ENCODE measurements around the gene SLC35A1. TPM values are rescaled to one million over a fixed set of nuclear protein-coding genes. Genes with fewer than 3 reads are reported as not detected.

Gene SLC35A1
- total and polyA plus RNA-seq, 2 of the 4 experiments (the other 2 are of a cell fraction), result 9.7 to 12.4 TPM

DNA sequence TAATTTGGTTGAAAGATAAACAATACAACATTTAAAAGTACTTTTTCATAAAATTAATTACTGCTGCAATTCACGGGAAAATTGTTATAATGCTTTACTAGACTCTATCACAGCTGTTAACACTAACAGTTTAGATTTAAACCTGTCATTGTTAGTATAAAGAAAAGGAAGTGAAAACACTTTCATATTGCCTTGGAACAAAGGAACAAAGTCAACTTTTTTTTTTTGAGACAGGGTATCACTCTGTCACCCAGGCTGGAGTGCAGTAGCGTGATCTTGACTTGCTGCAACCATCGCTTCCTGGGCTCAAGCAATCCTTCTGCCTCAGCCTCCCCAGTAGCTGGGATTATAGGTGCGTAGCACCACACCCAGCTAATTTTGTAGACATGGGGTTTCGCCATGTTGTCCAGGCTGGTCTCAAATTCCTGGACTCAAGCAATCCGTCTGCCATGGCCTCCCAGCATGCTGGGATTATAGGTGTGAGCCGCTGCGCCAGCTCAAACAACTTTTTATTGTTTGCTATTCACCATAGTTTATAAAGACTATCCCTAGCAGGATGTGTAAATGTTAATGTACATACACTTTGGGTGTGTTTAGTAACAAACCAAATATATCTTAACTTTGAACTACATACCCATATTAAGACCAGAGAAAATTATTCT, 22.1 kb downstream of the SLC35A1 start:
- no peak overlapping the region for H3K4me2 ChIP-seq (ENCODE audit: low read depth, low read length)
- H3K4me1 ChIP-seq (ENCODE audit: control insufficient read depth, insufficient read depth, low read length), result no peaks in the 10 kb centered on the region
- no peak overlapping the region for H3K56ac ChIP-seq (ENCODE audit: extremely low read depth, insufficient read depth, low read length)
- H3K79me1 ChIP-seq (ENCODE audit: low read depth in 1 of 2, low read length in 2 of 2), result peaks cover 0 to 8% of the 10 kb centered on the region in 2 experiments; a peak in 3 of 4 replicates
- no peak overlapping the region for H2BK120ac ChIP-seq (ENCODE audit: low read depth, low read length)
- no peak overlapping the region for H2AFZ ChIP-seq (replicated peaks; ENCODE audit: low read length, poor library complexity)
- no peak overlapping the region for H4K5ac ChIP-seq (ENCODE audit: low read depth, low read length)
- no peak for TF ChIP-seq BHLHE40 (IDR thresholded peaks at IDR 0.05; ENCODE audit: low read depth, low read length)
- TF ChIP-seq RFX5 (IDR thresholded peaks at IDR 0.05; ENCODE audit: low read depth, low read length), result no peak
- TF ChIP-seq MAFK (IDR thresholded peaks at IDR 0.05; ENCODE audit: low read depth, low read length), result no peak
- TF ChIP-seq RAD21 (IDR thresholded peaks at IDR 0.05; ENCODE audit: low read length), result no peak
- TF ChIP-seq, protein P1, sequence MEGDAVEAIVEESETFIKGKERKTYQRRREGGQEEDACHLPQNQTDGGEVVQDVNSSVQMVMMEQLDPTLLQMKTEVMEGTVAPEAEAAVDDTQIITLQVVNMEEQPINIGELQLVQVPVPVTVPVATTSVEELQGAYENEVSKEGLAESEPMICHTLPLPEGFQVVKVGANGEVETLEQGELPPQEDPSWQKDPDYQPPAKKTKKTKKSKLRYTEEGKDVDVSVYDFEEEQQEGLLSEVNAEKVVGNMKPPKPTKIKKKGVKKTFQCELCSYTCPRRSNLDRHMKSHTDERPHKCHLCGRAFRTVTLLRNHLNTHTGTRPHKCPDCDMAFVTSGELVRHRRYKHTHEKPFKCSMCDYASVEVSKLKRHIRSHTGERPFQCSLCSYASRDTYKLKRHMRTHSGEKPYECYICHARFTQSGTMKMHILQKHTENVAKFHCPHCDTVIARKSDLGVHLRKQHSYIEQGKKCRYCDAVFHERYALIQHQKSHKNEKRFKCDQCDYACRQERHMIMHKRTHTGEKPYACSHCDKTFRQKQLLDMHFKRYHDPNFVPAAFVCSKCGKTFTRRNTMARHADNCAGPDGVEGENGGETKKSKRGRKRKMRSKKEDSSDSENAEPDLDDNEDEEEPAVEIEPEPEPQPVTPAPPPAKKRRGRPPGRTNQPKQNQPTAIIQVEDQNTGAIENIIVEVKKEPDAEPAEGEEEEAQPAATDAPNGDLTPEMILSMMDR (conservative IDR thresholded peaks at IDR 0.05; ENCODE audit: low read depth, low read length), result no peak
- TF ChIP-seq, protein P2, sequence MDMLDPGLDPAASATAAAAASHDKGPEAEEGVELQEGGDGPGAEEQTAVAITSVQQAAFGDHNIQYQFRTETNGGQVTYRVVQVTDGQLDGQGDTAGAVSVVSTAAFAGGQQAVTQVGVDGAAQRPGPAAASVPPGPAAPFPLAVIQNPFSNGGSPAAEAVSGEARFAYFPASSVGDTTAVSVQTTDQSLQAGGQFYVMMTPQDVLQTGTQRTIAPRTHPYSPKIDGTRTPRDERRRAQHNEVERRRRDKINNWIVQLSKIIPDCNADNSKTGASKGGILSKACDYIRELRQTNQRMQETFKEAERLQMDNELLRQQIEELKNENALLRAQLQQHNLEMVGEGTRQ (IDR thresholded peaks at IDR 0.05; ENCODE audit: low read depth, low read length), result no peak
- TF ChIP-seq CEBPB (IDR thresholded peaks at IDR 0.05; ENCODE audit: low read depth, low read length), result no peak
- TF ChIP-seq, protein P3, sequence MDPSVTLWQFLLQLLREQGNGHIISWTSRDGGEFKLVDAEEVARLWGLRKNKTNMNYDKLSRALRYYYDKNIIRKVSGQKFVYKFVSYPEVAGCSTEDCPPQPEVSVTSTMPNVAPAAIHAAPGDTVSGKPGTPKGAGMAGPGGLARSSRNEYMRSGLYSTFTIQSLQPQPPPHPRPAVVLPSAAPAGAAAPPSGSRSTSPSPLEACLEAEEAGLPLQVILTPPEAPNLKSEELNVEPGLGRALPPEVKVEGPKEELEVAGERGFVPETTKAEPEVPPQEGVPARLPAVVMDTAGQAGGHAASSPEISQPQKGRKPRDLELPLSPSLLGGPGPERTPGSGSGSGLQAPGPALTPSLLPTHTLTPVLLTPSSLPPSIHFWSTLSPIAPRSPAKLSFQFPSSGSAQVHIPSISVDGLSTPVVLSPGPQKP (IDR thresholded peaks at IDR 0.05; ENCODE audit: borderline replicate concordance, low read depth, low read length), result no peak
- TF ChIP-seq NFE2L2 (IDR thresholded peaks at IDR 0.05; ENCODE audit: low read depth, low read length), result no peak
- TF ChIP-seq CHD1 (IDR thresholded peaks at IDR 0.05; ENCODE audit: low read depth, low read length), result no peak
- no peak for TF ChIP-seq MAZ (IDR thresholded peaks at IDR 0.05; ENCODE audit: borderline replicate concordance, low read depth, low read length)
- TF ChIP-seq POLR2A (IDR thresholded peaks at IDR 0.05; ENCODE audit: low read depth, low read length), result no peak
- TF ChIP-seq SMC3 (IDR thresholded peaks at IDR 0.05; ENCODE audit: low read depth, low read length), result no peak
- TF ChIP-seq MXI1 (IDR thresholded peaks at IDR 0.05; ENCODE audit: borderline replicate concordance, low read depth, low read length), result no peak
- no peak for TF ChIP-seq FOS (IDR thresholded peaks at IDR 0.05; ENCODE audit: low read depth, low read length)
- no peak for TF ChIP-seq RCOR1 (IDR thresholded peaks at IDR 0.05; ENCODE audit: insufficient replicate concordance, low read length)
- no peak overlapping the region for H2AK9ac ChIP-seq (replicated peaks; ENCODE audit: low read depth, low read length, poor library complexity)
- ATAC-seq (ENCODE audit: low read depth) (no peak), DNase-seq (no peak)
- no peak overlapping the region for H2AK5ac ChIP-seq (ENCODE audit: low read depth, low read length)
- H2BK5ac ChIP-seq (ENCODE audit: low read depth, low read length, poor library complexity, severe bottlenecking), result no peak overlapping the region
- H3K4me3 ChIP-seq (ENCODE audit: insufficient read depth, low read depth, low read length), result no peak overlapping the region
- dilution Hi-C loops (cut with HindIII; ENCODE audit: low sequenced_read_pairs, unreplicated experiment) (no loop called here), intact Hi-C loops (cut with micrococcal nuclease) (no loop called here), in situ Hi-C loops (cut with MboI; ENCODE audit: low sequenced_read_pairs) (no loop called here)
- no peak overlapping the region for H4K8ac ChIP-seq (ENCODE audit: low read depth in 2 of 2, low read length in 2 of 2)
- H3K9me3 ChIP-seq (ENCODE audit: control insufficient read depth, insufficient read depth, low read length), result no peaks in the 10 kb centered on the region
- H4K91ac ChIP-seq (ENCODE audit: insufficient read depth, low read depth, low read length), result no peak overlapping the region
- no peak overlapping the region for H3K27ac ChIP-seq (ENCODE audit: insufficient read depth, low read length)
- H3K14ac ChIP-seq (replicated peaks; ENCODE audit: low read depth, low read length), result no peak overlapping the region
- BruUV-seq (replicated peaks), result no TSS peak
- H3K23ac ChIP-seq (ENCODE audit: low read depth, low read length), result no peak overlapping the region
- no peak overlapping the region for H3K4ac ChIP-seq (ENCODE audit: low read depth, low read length)
- H2BK15ac ChIP-seq (ENCODE audit: low read depth, low read length), result no peak overlapping the region
- no peak overlapping the region for H3K18ac ChIP-seq (ENCODE audit: low read depth, low read length)
- ChIA-PET CTCF (no interaction called here), POLR2A (ENCODE audit: unreplicated experiment) (no interaction called here)
- H2BK20ac ChIP-seq (ENCODE audit: low read depth, low read length), result no peak overlapping the region
- 90% methylated on average over 2 of the region's 8 CpGs; no CpG with 5 or more reads in 1 of the 2 experiments for WGBS, 2 experiments (ENCODE audit: extremely low coverage in 2 of 2, insufficient read length in 1 of 2)
- 0 out of 2 replicates have a peak, but pooled peaks cover 4% of the 10 kb centered on the region for H3K36me3 ChIP-seq (ENCODE audit: control insufficient read depth, insufficient read depth, low read length)
- H3K27me3 ChIP-seq (ENCODE audit: control insufficient read depth, insufficient read depth, low read length), result no peaks in the 10 kb centered on the region
- no peak overlapping the region for H3K9ac ChIP-seq (ENCODE audit: low read depth, low read length)
- no peaks in the 10 kb centered on the region; the same call in 1 of the 2 replicates for H4K20me1 ChIP-seq (ENCODE audit: insufficient read depth, low read length)
- no peaks in the 10 kb centered on the region for H3K9me1 ChIP-seq (ENCODE audit: insufficient read depth, low read length)

Measured in IMR-90 (cell line).